SK-N-SH treated with all-trans-retinoic acid at 6 μM for 48 hours (cell line): ENCODE results near the gene TGFBI.

Source experiments
- ARNTL ChIP-seq: fragments of 450-650 bp; formaldehyde crosslinking; IDR thresholded peaks from 2 replicates; pipeline ENCODE4 v1.5.0; 2020; ENCODE audit warnings: low read depth, mild to moderate bottlenecking, moderate library complexity, borderline replicate concordance
- RARB ChIP-seq: fragments of 250-450 bp; sonication (Bioruptor Pico); IDR thresholded peaks from 2 replicates; pipeline ENCODE4 v1.8.0; 2021; ENCODE audit warnings: mild to moderate bottlenecking, moderate library complexity
- TOX ChIP-seq: fragments of 250-450 bp; sonication (Bioruptor Pico); IDR thresholded peaks from 2 replicates; pipeline ENCODE4 v1.8.0; 2021; ENCODE audit warnings: mild to moderate bottlenecking, moderate library complexity, borderline replicate concordance
- TF ChIP-seq, protein P1 (sequence below): fragments of 250-450 bp; sonication (Bioruptor Pico); IDR thresholded peaks from 2 replicates; pipeline ENCODE4 v1.8.0; 2020; ENCODE audit warnings: mild to moderate bottlenecking, moderate library complexity, borderline replicate concordance

DNA sequence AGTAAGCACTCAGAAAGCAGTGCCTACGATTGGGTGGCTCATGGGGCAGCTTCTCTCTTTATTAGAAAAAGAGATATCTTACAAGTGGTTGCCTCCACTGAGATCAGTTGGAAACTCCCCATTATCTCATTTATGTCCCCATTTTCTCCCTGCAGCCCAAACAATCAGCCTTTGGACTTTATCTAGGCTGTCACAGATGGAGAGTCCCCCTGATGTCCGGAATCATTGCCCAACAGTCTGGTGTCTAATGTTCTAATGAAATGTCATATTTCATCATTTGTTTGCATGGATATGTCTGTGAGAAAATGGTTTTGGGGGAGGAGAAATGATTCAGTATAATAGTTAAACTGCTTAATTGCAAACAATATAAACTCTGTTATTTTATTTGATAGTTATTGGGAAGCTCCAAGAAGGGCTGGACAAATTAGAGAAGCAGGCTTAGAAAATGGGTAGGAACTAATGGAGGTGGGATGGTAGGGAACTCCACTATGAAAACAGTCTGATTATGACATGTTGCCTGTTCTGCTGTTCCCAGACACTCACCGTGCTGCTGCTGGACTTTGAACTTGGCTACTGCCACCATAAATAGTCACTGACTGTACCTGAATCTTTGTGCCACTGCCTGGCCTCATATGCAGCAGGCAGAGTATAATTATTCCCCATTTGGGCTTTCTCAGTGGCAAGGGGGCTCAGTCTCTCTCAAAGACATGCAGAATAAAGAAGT is 65.6 kb downstream of the TGFBI start:
- TF ChIP-seq RARB (no peak), TOX (no peak), ARNTL (CRISPR knock-in tag) (no peak)
- TF ChIP-seq, protein P1, sequence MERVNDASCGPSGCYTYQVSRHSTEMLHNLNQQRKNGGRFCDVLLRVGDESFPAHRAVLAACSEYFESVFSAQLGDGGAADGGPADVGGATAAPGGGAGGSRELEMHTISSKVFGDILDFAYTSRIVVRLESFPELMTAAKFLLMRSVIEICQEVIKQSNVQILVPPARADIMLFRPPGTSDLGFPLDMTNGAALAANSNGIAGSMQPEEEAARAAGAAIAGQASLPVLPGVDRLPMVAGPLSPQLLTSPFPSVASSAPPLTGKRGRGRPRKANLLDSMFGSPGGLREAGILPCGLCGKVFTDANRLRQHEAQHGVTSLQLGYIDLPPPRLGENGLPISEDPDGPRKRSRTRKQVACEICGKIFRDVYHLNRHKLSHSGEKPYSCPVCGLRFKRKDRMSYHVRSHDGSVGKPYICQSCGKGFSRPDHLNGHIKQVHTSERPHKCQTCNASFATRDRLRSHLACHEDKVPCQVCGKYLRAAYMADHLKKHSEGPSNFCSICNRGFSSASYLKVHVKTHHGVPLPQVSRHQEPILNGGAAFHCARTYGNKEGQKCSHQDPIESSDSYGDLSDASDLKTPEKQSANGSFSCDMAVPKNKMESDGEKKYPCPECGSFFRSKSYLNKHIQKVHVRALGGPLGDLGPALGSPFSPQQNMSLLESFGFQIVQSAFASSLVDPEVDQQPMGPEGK (CRISPR knock-in tag) = no peak
